Neural progenitor cell (in vitro differentiated cells): ENCODE data around the gene ANO2.

Experiments used
- EZH2 ChIP-seq: fragments of 200-600 bp; sonication (generic); IDR thresholded peaks from 2 replicates; pipeline ENCODE4 v1.6.1; 2017; ENCODE audit warnings: antibody characterized with exemption, mild to moderate bottlenecking, moderate library complexity
- TF ChIP-seq, protein P1 (sequence below): fragments of 200-600 bp; sonication (generic); IDR thresholded peaks from 2 replicates; pipeline ENCODE4 v1.5.1; 2017; ENCODE audit warnings: antibody characterized with exemption, mild to moderate bottlenecking

DNA sequence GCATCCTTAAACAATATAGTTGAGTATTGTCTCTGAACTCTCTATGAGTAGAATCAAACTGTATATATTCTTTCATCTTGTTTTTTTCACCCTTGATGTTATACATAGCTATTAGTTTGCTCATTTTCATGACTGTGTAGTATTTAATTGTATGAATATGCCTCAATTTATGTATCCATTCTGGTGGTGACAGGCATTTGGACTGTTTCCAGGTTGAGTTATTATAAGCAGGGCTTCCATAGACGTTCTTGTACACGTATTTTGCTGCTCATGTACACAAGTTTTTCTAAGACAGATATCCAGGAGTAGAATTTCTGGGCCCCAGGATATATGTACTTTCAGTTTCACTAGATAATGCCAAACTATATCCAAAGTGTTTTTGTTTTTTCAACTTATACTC lies 301.8 kb downstream of the ANO2 start:
- TF ChIP-seq, protein P1, sequence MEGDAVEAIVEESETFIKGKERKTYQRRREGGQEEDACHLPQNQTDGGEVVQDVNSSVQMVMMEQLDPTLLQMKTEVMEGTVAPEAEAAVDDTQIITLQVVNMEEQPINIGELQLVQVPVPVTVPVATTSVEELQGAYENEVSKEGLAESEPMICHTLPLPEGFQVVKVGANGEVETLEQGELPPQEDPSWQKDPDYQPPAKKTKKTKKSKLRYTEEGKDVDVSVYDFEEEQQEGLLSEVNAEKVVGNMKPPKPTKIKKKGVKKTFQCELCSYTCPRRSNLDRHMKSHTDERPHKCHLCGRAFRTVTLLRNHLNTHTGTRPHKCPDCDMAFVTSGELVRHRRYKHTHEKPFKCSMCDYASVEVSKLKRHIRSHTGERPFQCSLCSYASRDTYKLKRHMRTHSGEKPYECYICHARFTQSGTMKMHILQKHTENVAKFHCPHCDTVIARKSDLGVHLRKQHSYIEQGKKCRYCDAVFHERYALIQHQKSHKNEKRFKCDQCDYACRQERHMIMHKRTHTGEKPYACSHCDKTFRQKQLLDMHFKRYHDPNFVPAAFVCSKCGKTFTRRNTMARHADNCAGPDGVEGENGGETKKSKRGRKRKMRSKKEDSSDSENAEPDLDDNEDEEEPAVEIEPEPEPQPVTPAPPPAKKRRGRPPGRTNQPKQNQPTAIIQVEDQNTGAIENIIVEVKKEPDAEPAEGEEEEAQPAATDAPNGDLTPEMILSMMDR: no peak
- TF ChIP-seq EZH2: no peak
